PC-3 (cell line): ENCODE results near the gene CTAGE8. TPM values are rescaled to one million over a fixed set of nuclear protein-coding genes. Genes with fewer than 3 reads are reported as not detected.
A peak's percentile ranks its signal among the peaks of the same experiment; 100 is the strongest.
"Not testable (repeated sequence)": the region's sequence is repeated elsewhere in the genome, so short reads cannot be mapped to it uniquely, and the experiment has no call there.

Experiments
- ATAC-seq: fragments of 200-7000 bp; cut with Tn5 transposase; 2 replicates; pipeline ENCODE4 v1.9.1; 2020; ENCODE audit warnings: mild to moderate bottlenecking, moderate library complexity
- BruUV-seq: library from RNA; stranded (reverse); fragments of 400-500 nt; replicated peaks from 2 replicates; lab custom pipeline; 2021; lab: Mats Ljungman, UMichigan
- CTCF ChIA-PET: fragments of 300-600 bp; sonication (Branson Sonifier 250); formaldehyde crosslinking; loops from one replicate; lab custom pipeline; 2022; ENCODE audit warnings: antibody characterized with exemption; lab: Charles Lee
- POLR2A ChIA-PET: fragments of 300-600 bp; sonication (Branson Sonifier 250); formaldehyde crosslinking; loops from one replicate; lab custom pipeline; 2022; ENCODE audit warnings: antibody characterized with exemption; ENCODE audit not compliant: unreplicated experiment; lab: Charles Lee
- DNase-seq: peaks from one replicate; pipeline ENCODE4 v3.0.0-alpha.2; 2015
- H2AFZ ChIP-seq: fragments of 300-600 bp; sonication (generic); 2 replicates; pipeline ENCODE4 v1.6.0; 2016; ENCODE audit warnings: antibody characterized with exemption, low read length
- H3F3A ChIP-seq: fragments of 300-600 bp; sonication (generic); one replicate; pipeline ENCODE4 v1.6.0; 2017; ENCODE audit warnings: antibody characterized with exemption, low read length, control low read depth, mild to moderate bottlenecking; ENCODE audit not compliant: unreplicated experiment
- H3K27ac ChIP-seq: fragments of 300-600 bp; sonication (generic); 2 replicates; pipeline ENCODE4 v1.5.1; 2016; ENCODE audit warnings: mild to moderate bottlenecking, low read length
- H3K27me3 ChIP-seq: fragments of 300-600 bp; sonication (generic); 2 replicates; pipeline ENCODE4 v1.6.1; 2016; ENCODE audit warnings: low read length, mixed read lengths
- H3K36me3 ChIP-seq: fragments of 300-600 bp; sonication (generic); 2 replicates; pipeline ENCODE4 v1.6.1; 2016; ENCODE audit warnings: low read depth, mixed run types, low read length, mixed read lengths
- H3K4me1 ChIP-seq: fragments of 300-600 bp; sonication (generic); 2 replicates; pipeline ENCODE4 v1.5.1; 2016; ENCODE audit warnings: low read length; ENCODE audit not compliant: insufficient read depth
- H3K4me2 ChIP-seq: fragments of 300-600 bp; sonication (generic); 2 replicates; pipeline ENCODE4 v1.6.0; 2016; ENCODE audit warnings: low read length
- H3K4me3 ChIP-seq: fragments of 300-600 bp; sonication (generic); 2 replicates; pipeline ENCODE4 v1.5.1; 2016; ENCODE audit warnings: mild to moderate bottlenecking, low read length, mixed read lengths
- H3K79me2 ChIP-seq: fragments of 300-600 bp; sonication (generic); 2 replicates; pipeline ENCODE4 v1.6.1; 2017; ENCODE audit warnings: low read length, mixed read lengths
- H3K9ac ChIP-seq: fragments of 300-600 bp; sonication (generic); 2 replicates; pipeline ENCODE4 v1.6.0; 2016; ENCODE audit warnings: mild to moderate bottlenecking, low read length
- H3K9me2 ChIP-seq: fragments of 300-600 bp; sonication (generic); replicated peaks from 2 replicates; pipeline ENCODE4 v1.6.1; 2016; ENCODE audit warnings: mixed run types, low read length, mixed read lengths
- H3K9me3 ChIP-seq: fragments of 300-600 bp; sonication (generic); 2 replicates; pipeline ENCODE4 v1.6.1; 2016; ENCODE audit warnings: low read length, mixed read lengths
- H4K20me1 ChIP-seq: fragments of 300-600 bp; sonication (generic); 2 replicates; pipeline ENCODE4 v1.6.1; 2016; ENCODE audit warnings: low read length, mixed read lengths
- EZH2 ChIP-seq: fragments of 300-600 bp; sonication (generic); IDR thresholded peaks from one replicate; pipeline ENCODE4 v1.6.1; 2017; ENCODE audit warnings: antibody characterized with exemption, mild to moderate bottlenecking, low read length; ENCODE audit not compliant: unreplicated experiment
- EZH2phosphoT487 ChIP-seq: fragments of 300-600 bp; sonication (generic); IDR thresholded peaks from 2 replicates; pipeline ENCODE4 v1.6.1; 2018; ENCODE audit warnings: mild to moderate bottlenecking, antibody characterized with exemption, low read length, borderline replicate concordance
- intact Hi-C: fragments of 100-400 bp; cut with micrococcal nuclease; formaldehyde crosslinking; loops from 2 replicates; pipeline ENCODE4 v1.9.0; 2023
- total RNA-seq: library from RNA; depleted of rRNA; stranded (reverse); fragments of >200 nt; gene quantifications from 2 replicates; pipeline ENCODE4 v1.2.3, GENCODE V29; 2014
- TF ChIP-seq, protein P1 (sequence below): fragments of 300-600 bp; sonication (generic); conservative IDR thresholded peaks from 2 replicates; pipeline ENCODE4 v1.5.1; 2017; ENCODE audit warnings: antibody characterized with exemption, low read depth, mild to moderate bottlenecking, low read length

Gene CTAGE8
- total RNA-seq, 1 experiment from 2014 or later, result 0.69 TPM

DNA sequence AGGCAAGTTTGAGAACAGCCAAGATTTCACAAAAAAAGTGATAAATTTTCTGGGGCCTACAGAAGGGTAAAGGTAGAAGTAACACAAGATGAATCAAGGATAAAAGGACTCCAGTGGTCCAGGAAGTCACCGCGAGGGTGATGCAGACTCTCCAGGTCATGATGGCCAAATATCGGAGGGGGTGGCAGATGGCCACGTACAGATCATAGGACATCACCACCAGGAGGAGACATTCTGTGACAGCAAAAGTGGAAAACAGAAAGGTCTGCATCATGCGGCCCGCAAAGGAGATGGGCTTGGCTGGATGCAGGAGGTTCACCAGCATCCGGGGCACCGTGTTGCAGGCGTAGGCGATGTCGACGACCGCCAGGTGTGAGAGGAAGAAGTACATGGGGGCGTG lies 10.0 kb downstream of the CTAGE8 start:
- intact Hi-C loops, result not testable (repeated sequence)

DNA sequence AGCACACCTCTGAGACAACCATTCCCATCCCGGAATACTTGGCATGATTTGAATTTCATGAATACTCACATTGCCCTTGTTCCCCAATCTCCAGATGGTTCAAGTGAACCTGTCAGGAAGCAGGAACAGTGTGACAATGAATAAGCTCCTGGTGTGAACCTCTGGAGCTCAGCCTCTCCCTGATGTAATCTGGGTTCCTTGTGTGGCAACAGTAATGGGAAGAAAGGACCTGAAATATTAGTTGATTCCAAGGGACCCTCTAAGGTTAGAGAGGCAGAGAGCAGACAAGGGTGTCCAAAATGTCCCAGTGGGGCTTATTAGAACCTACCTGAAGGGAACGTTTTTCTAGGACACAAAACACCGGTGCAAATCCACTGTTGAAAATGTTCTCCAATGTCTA lies 13.0 kb downstream of the CTAGE8 start:
- ATAC-seq (no peak), DNase-seq (peak; percentile 2)
- Histone ChIP-seq H3K9me2 (no peaks in the 10 kb centered on the region), H3K36me3 (no peaks in the 10 kb centered on the region), H3K4me1 (no peaks in the 10 kb centered on the region), H2AFZ (no peak overlapping the region), H3K27ac (no peak overlapping the region), H4K20me1 (no peaks in the 10 kb centered on the region), H3K9ac (no peak overlapping the region), H3K27me3 (no peaks in the 10 kb centered on the region), H3F3A (no peaks in the 10 kb centered on the region), H3K79me2 (no peaks in the 10 kb centered on the region), H3K9me3 (no peaks in the 10 kb centered on the region), H3K4me2 (no peak overlapping the region), H3K4me3 (no peak overlapping the region)
- TF ChIP-seq EZH2 (no peak), EZH2phosphoT487 (no peak)
- TF ChIP-seq, protein P1, sequence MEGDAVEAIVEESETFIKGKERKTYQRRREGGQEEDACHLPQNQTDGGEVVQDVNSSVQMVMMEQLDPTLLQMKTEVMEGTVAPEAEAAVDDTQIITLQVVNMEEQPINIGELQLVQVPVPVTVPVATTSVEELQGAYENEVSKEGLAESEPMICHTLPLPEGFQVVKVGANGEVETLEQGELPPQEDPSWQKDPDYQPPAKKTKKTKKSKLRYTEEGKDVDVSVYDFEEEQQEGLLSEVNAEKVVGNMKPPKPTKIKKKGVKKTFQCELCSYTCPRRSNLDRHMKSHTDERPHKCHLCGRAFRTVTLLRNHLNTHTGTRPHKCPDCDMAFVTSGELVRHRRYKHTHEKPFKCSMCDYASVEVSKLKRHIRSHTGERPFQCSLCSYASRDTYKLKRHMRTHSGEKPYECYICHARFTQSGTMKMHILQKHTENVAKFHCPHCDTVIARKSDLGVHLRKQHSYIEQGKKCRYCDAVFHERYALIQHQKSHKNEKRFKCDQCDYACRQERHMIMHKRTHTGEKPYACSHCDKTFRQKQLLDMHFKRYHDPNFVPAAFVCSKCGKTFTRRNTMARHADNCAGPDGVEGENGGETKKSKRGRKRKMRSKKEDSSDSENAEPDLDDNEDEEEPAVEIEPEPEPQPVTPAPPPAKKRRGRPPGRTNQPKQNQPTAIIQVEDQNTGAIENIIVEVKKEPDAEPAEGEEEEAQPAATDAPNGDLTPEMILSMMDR, result no peak
- CTCF ChIA-PET, result no interaction called here
- no TSS peak for BruUV-seq
- POLR2A ChIA-PET, result no interaction called here
- intact Hi-C loops, result no loop called here

More for the DNA sequence above, 10.0 kb downstream of the CTAGE8 start:
- BruUV-seq, H3F3A ChIP-seq, H3K4me3 ChIP-seq, H4K20me1 ChIP-seq, H3K27ac ChIP-seq, POLR2A ChIA-PET, H3K4me2 ChIP-seq, H3K9ac ChIP-seq, H2AFZ ChIP-seq, H3K36me3 ChIP-seq, H3K9me2 ChIP-seq, H3K27me3 ChIP-seq, H3K79me2 ChIP-seq, CTCF ChIA-PET, DNase-seq, H3K4me1 ChIP-seq, H3K9me3 ChIP-seq: not testable (repeated sequence)
- peak; percentile 18; the same call in 1 of the 2 replicates for ATAC-seq

- Histone ChIP-seq H3K4me3 (no peak overlapping the region), H3K27me3 (no peaks in the 10 kb centered on the region), H2AFZ (no peak overlapping the region), H3K4me1 (no peaks in the 10 kb centered on the region), H3K79me2 (no peaks in the 10 kb centered on the region), H3K9me3 (no peaks in the 10 kb centered on the region), H3K9me2 (no peaks in the 10 kb centered on the region), H4K20me1 (no peaks in the 10 kb centered on the region), H3F3A (no peaks in the 10 kb centered on the region), H3K9ac (no peak overlapping the region), H3K36me3 (no peaks in the 10 kb centered on the region), H3K27ac (no peak overlapping the region), H3K4me2 (no peak overlapping the region)
- BruUV-seq, result no TSS peak
- TF ChIP-seq EZH2 (no peak), EZH2phosphoT487 (no peak)
- TF ChIP-seq, protein P1, result no peak
- intact Hi-C loops, result no loop called here
- DNase-seq (no peak), ATAC-seq (no peak)
- ChIA-PET POLR2A (no interaction called here), CTCF (no interaction called here)
Measured at GRCh38 chr7:144255471-144255897, 13.6 kb downstream of the CTAGE8 start.

- H3K9me3 ChIP-seq, H3K4me3 ChIP-seq, H3K9ac ChIP-seq, POLR2A ChIA-PET, CTCF ChIA-PET, H4K20me1 ChIP-seq, DNase-seq, H2AFZ ChIP-seq, H3K27me3 ChIP-seq, BruUV-seq, H3K9me2 ChIP-seq, ATAC-seq, H3K27ac ChIP-seq, H3F3A ChIP-seq, H3K4me2 ChIP-seq, intact Hi-C loops, H3K79me2 ChIP-seq, H3K36me3 ChIP-seq, H3K4me1 ChIP-seq: not testable (repeated sequence)
Measured at GRCh38 chr7:144252307-144252706, 16.8 kb downstream of the CTAGE8 start.

DNA sequence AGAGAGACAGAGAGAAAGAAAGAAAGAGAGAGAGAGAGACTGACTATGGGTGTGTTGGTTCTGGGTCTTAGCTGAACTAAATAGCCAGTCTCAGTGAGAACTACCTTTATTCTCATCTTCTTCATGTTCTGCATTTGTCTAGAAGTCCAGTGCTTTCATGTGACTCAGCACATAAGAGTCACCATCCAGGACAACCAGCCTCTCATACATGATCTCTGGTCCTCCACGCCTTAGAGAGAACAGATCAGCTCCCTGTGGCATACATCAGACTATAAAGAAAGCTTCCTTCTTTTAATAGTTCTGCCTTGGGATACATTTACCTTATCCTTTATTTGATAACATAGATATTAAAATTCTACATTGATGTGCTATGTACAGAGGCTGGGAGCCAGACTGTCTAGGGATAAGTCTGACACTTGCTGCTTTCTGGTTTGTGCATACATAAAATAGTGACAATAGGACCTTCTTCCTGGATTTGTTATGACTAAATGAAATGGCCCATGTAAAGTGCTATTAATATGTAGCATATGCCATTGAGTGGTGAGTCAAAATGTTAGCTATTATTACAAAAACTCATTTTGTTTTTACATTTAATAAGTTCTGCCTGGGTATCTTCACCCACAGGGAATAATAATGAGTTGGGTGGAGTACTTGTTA lies 21.3 kb downstream of the CTAGE8 start:
- H2AFZ ChIP-seq, H4K20me1 ChIP-seq, CTCF ChIA-PET, H3K36me3 ChIP-seq, H3K9ac ChIP-seq, H3F3A ChIP-seq, H3K4me3 ChIP-seq, BruUV-seq, POLR2A ChIA-PET, H3K9me3 ChIP-seq, DNase-seq, H3K4me2 ChIP-seq, intact Hi-C loops, H3K4me1 ChIP-seq, H3K79me2 ChIP-seq, H3K9me2 ChIP-seq, H3K27me3 ChIP-seq, H3K27ac ChIP-seq: not testable (repeated sequence)
- peak; percentile 59 for ATAC-seq
